ENCODE results near the gene ROBO4.

Gene ROBO4

GRCh38 chr11:124839128-124839971, 58.3 kb downstream of the ROBO4 start:
- DNase-seq = no peak

GRCh38 chr11:124838805-124839127, 58.9 kb downstream of the ROBO4 start:
- no peak for DNase-seq

GRCh38 chr11:124837491-124837856, 60.2 kb downstream of the ROBO4 start:
- peak; percentile 32 for DNase-seq

- DNase-seq = no peak
Observed at GRCh38 chr11:124835918-124836317, 61.7 kb downstream of the ROBO4 start.

GRCh38 chr11:124834526-124835180, 63.0 kb downstream of the ROBO4 start:
- DNase-seq = no peak

Data from activated CD4-positive, alpha-beta T cell treated with anti-CD3 and anti-CD28 coated beads, Interleukin-2, amount 50 U/mL, for 16 hours (primary cell).